ENCODE results near the gene IL12RB1.

The IL12RB1 gene

DNA sequence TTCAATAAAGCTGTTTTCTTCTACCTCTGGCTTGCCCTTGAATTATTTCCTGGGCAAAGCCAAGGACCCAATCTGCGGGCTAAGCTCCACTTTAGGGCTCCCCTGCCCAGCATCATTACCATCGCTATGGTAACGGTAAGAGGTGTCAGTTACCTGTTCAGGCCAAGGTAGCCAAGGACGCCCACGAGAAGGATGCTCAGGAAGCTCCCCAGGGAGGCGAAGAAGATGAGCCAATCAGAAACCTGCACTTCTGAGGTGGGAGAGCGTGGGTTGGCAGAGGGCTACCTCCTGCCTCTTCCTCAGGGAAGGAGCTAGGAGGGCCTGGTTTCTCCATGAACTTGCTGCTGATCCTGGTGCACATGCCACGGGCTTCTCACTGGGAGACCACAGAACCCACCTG, 24.7 kb downstream of the IL12RB1 start:
- H3K4me3 ChIP-seq (ENCODE audit: low read depth, low read length): no peak overlapping the region
- TF ChIP-seq MYC (IDR thresholded peaks at IDR 0.05; ENCODE audit: low read depth, low read length): no peak
- no peak for TF ChIP-seq POLR2A (IDR thresholded peaks at IDR 0.05; ENCODE audit: extremely low read depth, insufficient read length)
- TF ChIP-seq, protein P1, sequence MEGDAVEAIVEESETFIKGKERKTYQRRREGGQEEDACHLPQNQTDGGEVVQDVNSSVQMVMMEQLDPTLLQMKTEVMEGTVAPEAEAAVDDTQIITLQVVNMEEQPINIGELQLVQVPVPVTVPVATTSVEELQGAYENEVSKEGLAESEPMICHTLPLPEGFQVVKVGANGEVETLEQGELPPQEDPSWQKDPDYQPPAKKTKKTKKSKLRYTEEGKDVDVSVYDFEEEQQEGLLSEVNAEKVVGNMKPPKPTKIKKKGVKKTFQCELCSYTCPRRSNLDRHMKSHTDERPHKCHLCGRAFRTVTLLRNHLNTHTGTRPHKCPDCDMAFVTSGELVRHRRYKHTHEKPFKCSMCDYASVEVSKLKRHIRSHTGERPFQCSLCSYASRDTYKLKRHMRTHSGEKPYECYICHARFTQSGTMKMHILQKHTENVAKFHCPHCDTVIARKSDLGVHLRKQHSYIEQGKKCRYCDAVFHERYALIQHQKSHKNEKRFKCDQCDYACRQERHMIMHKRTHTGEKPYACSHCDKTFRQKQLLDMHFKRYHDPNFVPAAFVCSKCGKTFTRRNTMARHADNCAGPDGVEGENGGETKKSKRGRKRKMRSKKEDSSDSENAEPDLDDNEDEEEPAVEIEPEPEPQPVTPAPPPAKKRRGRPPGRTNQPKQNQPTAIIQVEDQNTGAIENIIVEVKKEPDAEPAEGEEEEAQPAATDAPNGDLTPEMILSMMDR (IDR thresholded peaks at IDR 0.05; ENCODE audit: low read depth, low read length): no peak
- TF ChIP-seq, protein P2, sequence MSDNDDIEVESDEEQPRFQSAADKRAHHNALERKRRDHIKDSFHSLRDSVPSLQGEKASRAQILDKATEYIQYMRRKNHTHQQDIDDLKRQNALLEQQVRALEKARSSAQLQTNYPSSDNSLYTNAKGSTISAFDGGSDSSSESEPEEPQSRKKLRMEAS (IDR thresholded peaks at IDR 0.05; ENCODE audit: low read depth, low read length): no peak
- no peak for DNase-seq (ENCODE audit: low read depth)

DNA sequence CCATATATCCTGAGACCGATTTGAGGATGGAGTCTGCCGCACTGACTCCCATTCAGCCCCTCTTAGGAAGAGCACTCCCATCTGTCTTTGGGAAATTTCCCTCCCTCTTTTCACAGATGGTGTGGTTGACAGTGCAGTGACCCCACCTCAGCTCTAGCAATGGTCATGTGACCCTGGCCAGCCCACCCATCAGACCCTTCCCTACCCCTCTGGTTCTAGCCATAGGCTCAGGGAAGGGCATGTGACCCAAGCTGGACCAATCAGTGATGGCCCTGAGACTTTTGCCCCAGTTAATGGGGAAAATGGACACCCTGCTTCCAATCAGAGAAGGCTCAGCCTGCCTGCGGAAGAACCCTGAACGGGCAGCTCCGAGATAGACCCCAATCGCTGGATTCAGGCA, 26.3 kb downstream of the IL12RB1 start:
- no peak overlapping the region for H3K4me3 ChIP-seq (ENCODE audit: low read depth, low read length)
- no peak for DNase-seq (ENCODE audit: low read depth)
- TF ChIP-seq POLR2A (IDR thresholded peaks at IDR 0.05; ENCODE audit: extremely low read depth, insufficient read length) (no peak), MYC (IDR thresholded peaks at IDR 0.05; ENCODE audit: low read depth, low read length) (no peak)
- TF ChIP-seq, protein P1 (IDR thresholded peaks at IDR 0.05; ENCODE audit: low read depth, low read length): no peak
- TF ChIP-seq, protein P2 (IDR thresholded peaks at IDR 0.05; ENCODE audit: low read depth, low read length): no peak

DNA sequence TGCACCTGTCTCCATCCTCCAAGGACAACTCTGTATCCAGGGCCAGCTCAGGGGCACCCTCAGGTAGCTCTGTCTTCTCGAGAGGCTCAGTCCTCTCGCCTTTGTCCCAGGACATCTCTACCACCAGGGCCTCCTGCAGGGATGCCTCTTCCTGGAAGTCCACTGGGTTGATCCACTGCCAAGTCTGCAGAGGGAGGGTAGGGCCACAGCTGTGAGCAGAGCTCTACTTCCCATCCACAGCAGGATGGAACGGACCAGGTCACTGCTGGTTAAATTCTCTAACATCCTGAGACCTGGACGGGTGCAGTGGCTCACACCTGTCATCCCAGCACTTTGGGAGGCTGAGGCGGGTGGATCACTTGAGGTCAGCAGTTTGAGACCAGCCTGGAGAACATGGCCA, 26.8 kb downstream of the IL12RB1 start:
- no peak overlapping the region for H3K4me3 ChIP-seq (ENCODE audit: low read depth, low read length)
- TF ChIP-seq, protein P1 (IDR thresholded peaks at IDR 0.05; ENCODE audit: low read depth, low read length): no peak
- no peak for TF ChIP-seq POLR2A (IDR thresholded peaks at IDR 0.05; ENCODE audit: extremely low read depth, insufficient read length)
- TF ChIP-seq MYC (IDR thresholded peaks at IDR 0.05; ENCODE audit: low read depth, low read length): no peak
- TF ChIP-seq, protein P2 (IDR thresholded peaks at IDR 0.05; ENCODE audit: low read depth, low read length): no peak
- no peak for DNase-seq (ENCODE audit: low read depth)

GRCh38 chr19:18059297-18059696, 27.4 kb downstream of the IL12RB1 start:
- DNase-seq (ENCODE audit: low read depth): no peak
- H3K4me3 ChIP-seq (ENCODE audit: low read depth, low read length): no peak overlapping the region
- TF ChIP-seq, protein P2 (IDR thresholded peaks at IDR 0.05; ENCODE audit: low read depth, low read length): no peak
- TF ChIP-seq MYC (IDR thresholded peaks at IDR 0.05; ENCODE audit: low read depth, low read length) (no peak), POLR2A (IDR thresholded peaks at IDR 0.05; ENCODE audit: extremely low read depth, insufficient read length) (no peak)
- TF ChIP-seq, protein P1 (IDR thresholded peaks at IDR 0.05; ENCODE audit: low read depth, low read length): no peak

- H3K4me3 ChIP-seq (ENCODE audit: low read depth, low read length): no peak overlapping the region
- peak; percentile 85 for DNase-seq (ENCODE audit: low read depth)
- TF ChIP-seq, protein P2 (IDR thresholded peaks at IDR 0.05; ENCODE audit: low read depth, low read length): no peak; the same call in 1 of the 2 replicates
- TF ChIP-seq MYC (IDR thresholded peaks at IDR 0.05; ENCODE audit: low read depth, low read length) (0 out of 2 replicates have a peak, but pooled peaks have one; percentile 29), POLR2A (IDR thresholded peaks at IDR 0.05; ENCODE audit: extremely low read depth, insufficient read length) (peak; percentile 20)
- TF ChIP-seq, protein P1 (IDR thresholded peaks at IDR 0.05; ENCODE audit: low read depth, low read length): peak; percentile 72
Measured at GRCh38 chr19:18058208-18059009, 28.3 kb downstream of the IL12RB1 start.

Data from NB4 (cell line).